A549 (cell line): Measurements from ENCODE around the gene FRS2.

Experiments
- CEBPB ChIP-seq, 2 experiments: fragments of >200 bp in 1 of 2; sonication (Bioruptor Twin) in 1 of 2; formaldehyde crosslinking in 1 of 2; IDR thresholded peaks; 2 replicates each; pipeline ENCODE4 v1.6.1; 2012 to 2016
- CHD4 ChIP-seq: fragments of 200-600 bp; sonication (generic); IDR thresholded peaks from 2 replicates; pipeline ENCODE4 v1.6.1; 2016; ENCODE audit warnings: antibody characterized with exemption, mild to moderate bottlenecking, borderline replicate concordance
- POLR2A ChIP-seq: IDR thresholded peaks from 2 replicates; pipeline ENCODE4 v1.6.1; 2012; ENCODE audit warnings: mild to moderate bottlenecking, low read length
- TF ChIP-seq, protein P1 (sequence below): fragments of >200 bp; sonication (Bioruptor Twin); formaldehyde crosslinking; IDR thresholded peaks from 3 replicates; pipeline ENCODE4 v1.5.1; 2016

DNA sequence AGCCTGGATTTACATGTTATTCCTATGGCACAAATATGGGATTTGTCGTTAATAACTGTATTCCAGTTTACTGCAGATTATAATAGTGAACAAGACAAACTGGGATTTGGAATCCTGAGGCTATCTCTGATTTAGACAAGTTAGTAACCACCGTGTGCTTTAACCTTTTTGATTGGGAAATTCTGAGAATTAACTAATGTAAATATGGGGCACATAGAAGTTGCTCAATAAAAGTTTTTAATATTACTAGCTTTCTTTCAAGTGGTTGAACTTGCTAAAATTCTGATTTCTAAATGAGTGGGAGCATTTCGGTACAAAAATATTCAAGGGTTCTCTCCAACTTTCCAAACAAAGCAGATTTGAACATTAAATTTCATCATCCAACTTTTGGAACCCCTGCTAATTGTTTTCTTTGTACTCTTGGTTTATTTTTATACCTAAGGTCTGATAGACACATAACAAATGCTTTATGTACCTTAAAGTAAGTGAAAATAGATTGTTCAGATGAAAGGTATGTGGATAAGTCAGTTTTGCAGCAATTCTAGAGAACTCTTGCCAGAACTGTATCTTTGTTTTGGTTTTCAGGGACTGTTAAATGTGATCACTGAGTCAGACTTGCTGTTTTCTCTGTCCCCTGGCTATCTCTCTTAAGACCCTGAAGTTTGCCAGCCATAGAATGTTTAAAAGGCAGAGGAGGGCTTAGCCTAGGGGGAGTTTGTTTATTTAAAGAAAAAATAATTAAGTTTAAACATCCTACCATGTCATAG lies 57.5 kb downstream of the FRS2 start:
- TF ChIP-seq POLR2A (no peak), CHD4 (no peak), CEBPB (IDR thresholded peaks at IDR 0.05) (no peak)
- TF ChIP-seq, protein P1, sequence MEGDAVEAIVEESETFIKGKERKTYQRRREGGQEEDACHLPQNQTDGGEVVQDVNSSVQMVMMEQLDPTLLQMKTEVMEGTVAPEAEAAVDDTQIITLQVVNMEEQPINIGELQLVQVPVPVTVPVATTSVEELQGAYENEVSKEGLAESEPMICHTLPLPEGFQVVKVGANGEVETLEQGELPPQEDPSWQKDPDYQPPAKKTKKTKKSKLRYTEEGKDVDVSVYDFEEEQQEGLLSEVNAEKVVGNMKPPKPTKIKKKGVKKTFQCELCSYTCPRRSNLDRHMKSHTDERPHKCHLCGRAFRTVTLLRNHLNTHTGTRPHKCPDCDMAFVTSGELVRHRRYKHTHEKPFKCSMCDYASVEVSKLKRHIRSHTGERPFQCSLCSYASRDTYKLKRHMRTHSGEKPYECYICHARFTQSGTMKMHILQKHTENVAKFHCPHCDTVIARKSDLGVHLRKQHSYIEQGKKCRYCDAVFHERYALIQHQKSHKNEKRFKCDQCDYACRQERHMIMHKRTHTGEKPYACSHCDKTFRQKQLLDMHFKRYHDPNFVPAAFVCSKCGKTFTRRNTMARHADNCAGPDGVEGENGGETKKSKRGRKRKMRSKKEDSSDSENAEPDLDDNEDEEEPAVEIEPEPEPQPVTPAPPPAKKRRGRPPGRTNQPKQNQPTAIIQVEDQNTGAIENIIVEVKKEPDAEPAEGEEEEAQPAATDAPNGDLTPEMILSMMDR, result no peak
